NB4 (cell line): Measurements from ENCODE around the gene TSPAN4.

Source experiments
- DNase-seq: peaks from one replicate; pipeline ENCODE4 v3.0.0; 2010; ENCODE audit warnings: low read depth
- H3K4me3 ChIP-seq: one replicate; pipeline ENCODE4 v1.5.1; 2011; ENCODE audit warnings: mild to moderate bottlenecking, low read depth, low read length, moderate library complexity
- CTCF ChIP-seq: IDR thresholded peaks from one replicate; pipeline ENCODE4 v1.5.1; 2012; ENCODE audit warnings: low read depth, low read length
- MYC ChIP-seq: IDR thresholded peaks from 2 replicates; pipeline ENCODE4 v1.6.1; 2011; ENCODE audit warnings: low read depth, low read length
- POLR2A ChIP-seq: IDR thresholded peaks from 2 replicates; pipeline ENCODE4 v1.6.1; 2011; ENCODE audit warnings: mild to moderate bottlenecking; ENCODE audit not compliant: insufficient read length; ENCODE audit errors: extremely low read depth
- TF ChIP-seq, protein P1 (sequence below): IDR thresholded peaks from 2 replicates; pipeline ENCODE4 v1.6.1; 2011; ENCODE audit warnings: low read depth, low read length

The TSPAN4 gene

DNA sequence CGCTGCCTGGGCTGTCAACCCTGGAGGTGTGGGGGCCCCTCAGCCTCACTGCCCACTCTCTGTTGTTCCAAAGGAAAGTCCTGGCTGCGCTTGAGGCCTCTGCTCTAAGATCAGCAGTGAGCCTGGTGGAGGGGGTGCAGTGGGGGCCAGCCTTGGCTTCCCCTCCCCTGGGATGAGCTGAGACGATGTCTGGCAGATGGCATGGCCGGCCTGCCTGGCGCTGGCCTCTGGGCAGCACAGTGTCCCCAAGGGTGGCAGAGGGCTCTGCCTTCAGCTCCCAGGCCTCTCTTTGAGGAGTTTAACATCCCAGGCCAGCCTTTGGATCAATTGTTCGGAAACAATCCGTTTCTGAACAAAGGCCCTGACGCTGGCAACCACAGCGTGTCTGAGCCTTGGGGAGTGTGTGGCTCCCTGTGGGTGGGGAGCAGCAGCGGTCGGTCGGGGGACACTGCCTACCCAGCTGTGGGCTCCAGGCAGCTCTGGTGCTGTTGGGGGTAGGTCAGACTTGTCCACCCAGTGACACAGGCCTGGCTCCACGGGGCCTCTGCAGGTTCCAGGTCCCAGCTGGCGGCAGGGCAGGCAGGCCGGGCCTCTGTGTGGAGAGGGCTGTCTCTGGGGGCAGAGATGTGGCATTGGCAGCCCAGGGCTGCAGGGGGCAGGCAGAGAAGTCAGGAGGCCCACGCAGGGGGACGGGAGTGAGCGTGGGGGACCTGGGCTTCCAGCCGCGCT lies 12.1 kb downstream of the TSPAN4 start:
- H3K4me3 ChIP-seq, result no peak overlapping the region
- TF ChIP-seq CTCF (no peak), MYC (no peak), POLR2A (no peak)
- TF ChIP-seq, protein P1, sequence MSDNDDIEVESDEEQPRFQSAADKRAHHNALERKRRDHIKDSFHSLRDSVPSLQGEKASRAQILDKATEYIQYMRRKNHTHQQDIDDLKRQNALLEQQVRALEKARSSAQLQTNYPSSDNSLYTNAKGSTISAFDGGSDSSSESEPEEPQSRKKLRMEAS, result no peak
- DNase-seq, result no peak

- H3K4me3 ChIP-seq, result no peak overlapping the region
- no peak for DNase-seq
- TF ChIP-seq MYC, result no peak
- TF ChIP-seq POLR2A, result no peak
- TF ChIP-seq CTCF, result no peak
- TF ChIP-seq, protein P1, result no peak
These were observed 12.7 kb downstream of the TSPAN4 start for GRCh38 chr11:855330-855674.

DNA sequence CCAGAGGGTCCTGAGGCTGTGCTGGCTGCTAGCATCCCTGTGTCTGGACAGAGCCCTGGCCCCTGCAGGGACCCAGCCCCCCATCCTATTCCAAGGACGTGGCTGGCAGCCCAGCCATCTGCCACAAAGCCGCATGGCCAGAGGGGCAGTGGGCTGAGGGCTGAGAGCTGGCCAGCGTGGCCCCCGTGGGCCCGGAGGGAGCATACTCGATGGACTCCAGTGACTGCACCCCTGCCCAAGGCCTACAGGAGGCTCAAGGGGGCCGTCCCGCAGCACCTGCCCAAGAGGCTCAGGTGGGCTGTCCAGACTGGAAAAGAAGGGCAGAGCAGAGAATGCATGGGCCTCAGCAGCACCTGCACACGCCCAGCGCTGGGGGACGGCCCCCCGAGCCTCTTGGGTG lies 13.1 kb downstream of the TSPAN4 start:
- TF ChIP-seq MYC, result no peak
- TF ChIP-seq, protein P1, result no peak
- no peak for TF ChIP-seq CTCF
- no peak for TF ChIP-seq POLR2A
- DNase-seq, result no peak
- no peak overlapping the region for H3K4me3 ChIP-seq

DNA sequence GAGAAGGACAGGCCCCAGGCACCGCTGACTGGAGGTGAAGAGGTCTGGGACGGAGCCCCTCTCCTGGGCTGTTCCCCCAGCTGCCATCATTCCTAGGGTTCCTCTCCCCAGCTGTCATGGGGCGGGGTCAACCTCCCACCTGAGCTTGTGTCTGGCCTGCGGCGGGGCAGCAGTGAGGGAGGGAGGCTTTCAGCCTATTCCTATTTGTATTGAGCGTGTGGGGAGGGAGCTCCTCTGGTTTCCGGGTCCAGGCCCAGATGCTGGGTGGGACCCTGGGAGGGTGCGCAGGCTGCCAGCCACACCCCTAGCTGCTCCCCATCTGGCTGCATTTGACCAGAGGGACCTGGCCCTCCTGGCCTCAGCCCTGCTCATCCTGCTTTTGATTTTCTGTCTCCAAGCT lies 13.7 kb downstream of the TSPAN4 start:
- TF ChIP-seq CTCF (no peak), POLR2A (no peak), MYC (no peak)
- TF ChIP-seq, protein P1, result no peak
- DNase-seq, result no peak

GRCh38 chr11:858053-858761 lies 15.6 kb downstream of the TSPAN4 start:
- DNase-seq, result no peak
- TF ChIP-seq CTCF (no peak), MYC (no peak), POLR2A (no peak)
- TF ChIP-seq, protein P1, result no peak
- no peak overlapping the region for H3K4me3 ChIP-seq

More for the DNA sequence above, 13.7 kb downstream of the TSPAN4 start:
- no peak overlapping the region for H3K4me3 ChIP-seq
